AG09319 (cell line): ENCODE results near the gene AMN1.
"Not testable (repeated sequence)": the region's sequence is repeated elsewhere in the genome, so short reads cannot be mapped to it uniquely, and the experiment has no call there.

Experiments
- DNase-seq: peaks from one replicate; pipeline ENCODE4 v3.0.0-alpha.2; 2010; ENCODE audit warnings: low read depth; ENCODE audit errors: extremely low read depth
- TF ChIP-seq, protein P1 (sequence below): IDR thresholded peaks from 2 replicates; pipeline ENCODE4 v1.5.1; 2011; ENCODE audit warnings: low read depth, mild to moderate bottlenecking, inconsistent platforms, low read length, moderate library complexity

AMN1 gene

DNA sequence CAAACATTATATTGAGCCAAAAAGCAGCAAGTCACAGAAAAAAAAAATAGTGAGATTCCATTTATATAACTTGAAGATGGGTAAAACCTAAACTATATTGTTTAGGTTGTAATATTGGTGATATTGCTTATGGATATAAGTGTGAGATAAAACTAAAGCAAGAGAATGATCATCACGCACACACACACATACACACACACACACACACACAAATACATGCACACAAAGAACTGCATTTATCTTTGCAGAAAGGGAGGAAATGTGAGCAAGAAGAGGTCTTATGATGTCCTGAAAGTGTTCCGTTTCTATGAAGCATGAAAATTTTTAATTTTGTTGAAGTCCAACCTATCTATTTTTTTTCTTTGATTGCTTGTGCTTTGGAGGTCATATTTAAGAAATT, 16.4 kb upstream of the AMN1 start:
- TF ChIP-seq, protein P1, sequence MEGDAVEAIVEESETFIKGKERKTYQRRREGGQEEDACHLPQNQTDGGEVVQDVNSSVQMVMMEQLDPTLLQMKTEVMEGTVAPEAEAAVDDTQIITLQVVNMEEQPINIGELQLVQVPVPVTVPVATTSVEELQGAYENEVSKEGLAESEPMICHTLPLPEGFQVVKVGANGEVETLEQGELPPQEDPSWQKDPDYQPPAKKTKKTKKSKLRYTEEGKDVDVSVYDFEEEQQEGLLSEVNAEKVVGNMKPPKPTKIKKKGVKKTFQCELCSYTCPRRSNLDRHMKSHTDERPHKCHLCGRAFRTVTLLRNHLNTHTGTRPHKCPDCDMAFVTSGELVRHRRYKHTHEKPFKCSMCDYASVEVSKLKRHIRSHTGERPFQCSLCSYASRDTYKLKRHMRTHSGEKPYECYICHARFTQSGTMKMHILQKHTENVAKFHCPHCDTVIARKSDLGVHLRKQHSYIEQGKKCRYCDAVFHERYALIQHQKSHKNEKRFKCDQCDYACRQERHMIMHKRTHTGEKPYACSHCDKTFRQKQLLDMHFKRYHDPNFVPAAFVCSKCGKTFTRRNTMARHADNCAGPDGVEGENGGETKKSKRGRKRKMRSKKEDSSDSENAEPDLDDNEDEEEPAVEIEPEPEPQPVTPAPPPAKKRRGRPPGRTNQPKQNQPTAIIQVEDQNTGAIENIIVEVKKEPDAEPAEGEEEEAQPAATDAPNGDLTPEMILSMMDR = no peak
- DNase-seq = no peak

DNA sequence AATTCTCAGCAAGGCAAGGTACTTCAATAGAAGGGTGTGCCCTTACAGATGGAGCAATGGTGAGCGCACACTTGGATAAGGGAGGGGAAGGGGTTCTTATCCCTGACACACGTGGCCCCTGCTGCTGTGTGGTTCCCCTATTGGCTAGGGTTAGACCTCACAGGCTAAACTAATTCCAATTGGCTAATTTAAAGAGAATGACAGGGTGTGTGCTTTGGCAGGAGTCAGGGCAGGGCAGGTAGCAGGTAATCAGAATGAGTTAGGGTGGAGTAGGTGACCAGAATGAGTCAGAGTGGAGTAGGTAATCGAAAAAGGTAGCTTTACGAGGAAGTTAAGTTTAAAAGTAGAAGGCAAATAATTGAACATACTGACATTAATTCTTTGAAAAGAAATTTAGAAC, 15.5 kb upstream of the AMN1 start:
- DNase-seq = not testable (repeated sequence)

DNA sequence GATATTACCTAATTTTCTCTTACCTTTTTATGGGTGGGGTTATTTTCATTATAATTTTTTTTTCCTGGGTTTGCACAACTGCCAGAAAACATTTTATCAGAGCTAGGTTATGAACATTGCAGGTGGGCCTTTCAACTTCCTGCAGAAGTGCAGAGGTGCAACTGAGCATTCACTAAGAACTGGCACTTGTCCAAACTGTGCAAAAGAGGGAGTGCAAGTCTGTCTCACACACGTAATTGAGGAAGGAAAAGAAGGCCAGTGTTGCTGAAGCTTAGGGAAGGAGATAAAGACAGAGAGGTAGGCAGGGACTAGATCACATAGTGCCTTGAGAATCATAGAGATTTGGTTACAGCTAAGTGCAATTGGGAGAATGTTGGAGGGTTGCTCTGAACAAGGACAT, 14.1 kb upstream of the AMN1 start:
- no peak for DNase-seq
- TF ChIP-seq, protein P1 = no peak

DNA sequence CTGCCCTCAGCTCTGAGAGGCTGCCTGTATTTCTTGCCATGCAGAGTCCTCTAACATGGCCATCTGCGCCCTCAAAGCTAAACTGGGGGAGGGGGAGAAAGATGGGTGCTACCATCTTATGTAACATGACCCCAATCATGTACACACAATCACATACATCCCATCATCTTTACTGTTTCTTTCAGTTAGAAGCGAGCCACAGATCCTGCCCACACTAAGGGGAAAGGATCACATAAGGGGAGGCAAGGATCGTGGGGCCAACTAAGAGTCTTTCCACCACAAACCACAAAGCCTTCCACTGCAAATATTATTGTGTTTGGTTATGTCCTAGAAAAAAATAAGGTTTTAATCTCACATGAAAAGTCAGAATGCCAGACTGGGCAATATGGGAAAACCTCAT, 11.8 kb upstream of the AMN1 start:
- TF ChIP-seq, protein P1 = no peak
- DNase-seq = no peak

DNA sequence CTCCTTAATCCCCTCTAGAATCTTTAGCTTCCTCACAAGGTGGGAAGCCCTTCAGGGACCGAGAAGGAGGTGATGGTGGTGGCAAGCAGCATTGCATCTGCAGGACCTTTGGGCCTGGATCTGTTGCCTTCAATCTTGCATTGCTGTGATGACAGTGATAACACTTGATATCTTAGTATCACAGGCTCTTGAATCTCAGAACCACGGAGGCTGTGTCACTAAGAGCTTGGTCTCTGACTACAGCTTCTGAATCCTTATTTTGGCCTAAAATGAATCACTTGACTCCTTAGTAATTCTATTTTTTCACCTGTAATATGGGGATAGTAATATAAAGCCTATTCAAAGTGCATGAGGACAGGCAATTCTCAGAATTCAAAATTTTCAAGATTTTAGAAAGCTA, 8.9 kb upstream of the AMN1 start:
- TF ChIP-seq, protein P1 = no peak
- DNase-seq = no peak

DNA sequence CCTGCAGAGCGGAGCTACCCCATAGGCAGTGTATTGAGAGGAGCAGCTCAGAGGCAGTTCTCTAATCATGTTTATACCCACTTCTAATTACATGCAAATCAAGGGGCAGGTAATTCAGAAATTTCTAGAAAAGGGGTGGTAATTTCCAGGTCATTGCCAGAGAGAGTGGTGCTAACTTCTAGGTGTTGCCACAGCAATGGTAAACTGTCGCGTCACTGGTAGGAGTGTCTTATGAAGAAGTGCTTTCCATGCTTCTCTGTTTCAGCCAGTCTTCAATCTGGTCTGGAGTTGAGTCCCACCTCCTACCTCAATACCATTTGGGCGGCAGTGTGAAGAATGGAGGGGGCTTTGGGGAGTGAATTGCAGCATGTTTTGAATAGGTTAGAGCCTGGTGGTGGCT, 8.5 kb upstream of the AMN1 start:
- DNase-seq = no peak
- TF ChIP-seq, protein P1 = no peak

DNA sequence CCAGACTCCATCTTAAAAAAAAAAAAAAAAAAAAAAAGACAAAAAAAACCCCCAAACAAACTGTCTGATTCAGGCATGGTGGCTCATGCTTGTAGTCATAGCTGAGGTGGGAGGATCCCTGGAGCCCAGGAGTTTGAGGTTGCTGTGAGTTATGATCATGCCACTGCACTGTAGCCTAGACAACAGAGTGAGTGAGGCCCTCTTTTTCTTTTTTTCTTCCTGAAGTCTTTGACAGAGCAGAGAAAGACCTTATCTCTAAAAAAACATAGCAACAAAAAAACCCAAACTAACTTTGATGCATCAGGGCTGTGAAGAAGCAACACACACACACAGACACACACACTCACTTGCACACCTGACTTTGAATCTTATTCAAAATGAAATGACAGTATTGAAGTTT, 7.7 kb upstream of the AMN1 start:
- TF ChIP-seq, protein P1 = no peak
- DNase-seq = no peak

DNA sequence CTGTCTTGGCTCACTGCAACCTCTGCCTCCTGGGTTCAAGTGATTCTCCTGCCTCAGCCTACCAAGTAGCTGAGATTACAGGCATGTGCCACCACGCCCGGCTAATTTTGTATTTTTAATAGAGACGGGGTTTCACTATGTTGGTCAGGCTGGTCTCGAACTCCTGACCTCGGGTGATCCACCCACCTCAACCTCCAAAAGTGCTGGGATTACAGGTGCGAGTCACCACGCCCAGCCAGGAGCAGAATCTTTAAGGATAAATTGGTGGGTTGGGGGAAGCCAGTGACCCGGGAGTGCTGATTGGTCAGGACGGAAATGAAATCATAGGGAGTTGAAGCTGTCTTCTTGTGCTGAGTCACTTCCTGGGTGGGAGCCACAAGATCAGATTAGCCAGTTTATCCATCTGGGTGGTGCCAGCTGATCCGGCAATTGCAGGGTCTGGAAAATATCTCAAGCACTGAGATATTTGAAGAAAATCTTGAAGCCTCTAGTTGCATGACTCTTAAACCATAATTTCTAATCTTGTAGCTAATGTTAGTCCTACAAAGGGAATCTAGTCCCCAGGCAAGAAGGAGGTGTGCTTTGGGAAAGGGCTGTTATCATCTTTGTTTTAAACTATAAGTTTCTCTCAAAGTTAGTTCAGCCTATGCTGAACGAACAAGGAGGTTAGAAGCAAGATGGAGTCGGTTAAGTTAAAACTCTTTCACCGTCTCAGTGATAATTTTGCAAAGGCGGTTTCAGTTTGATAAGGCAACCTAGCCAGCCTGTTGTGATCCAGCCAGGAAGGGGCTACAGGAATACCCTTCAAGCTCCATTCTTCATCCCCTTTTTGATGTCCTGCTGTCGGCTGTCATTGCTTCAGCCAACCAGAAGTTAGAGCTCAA, 5.0 kb upstream of the AMN1 start:
- DNase-seq = not testable (repeated sequence)
